ENCODE data around the gene NUDT4B. TPM values are rescaled to one million over a fixed set of nuclear protein-coding genes. Genes with fewer than 3 reads are reported as not detected.
"Not testable (repeated sequence)": the region's sequence is repeated elsewhere in the genome, so short reads cannot be mapped to it uniquely, and the experiment has no call there.

The NUDT4B gene
- total and polyA plus RNA-seq, 3 donors from 2014 or later = 7.0 to 30.9 (median 22.8) TPM

GRCh38 chr1:148743726-148744720 lies 4.6 kb upstream of the NUDT4B start:
- H3K27me3 ChIP-seq; H3K4me1 ChIP-seq; DNase-seq; H3K4me3 ChIP-seq; H3K27ac ChIP-seq; H3K36me3 ChIP-seq (ENCODE audit: low read depth, missing control alignments); H3K9me3 ChIP-seq; intact Hi-C loops (cut with DNase I; ENCODE audit: low total_unique reads): not testable (repeated sequence)
- WGBS, 2 donors = no CpG with 5 or more reads among the region's 9 CpGs

GRCh38 chr1:148749335-148749681 lies 734 bp downstream of the NUDT4B start:
- H3K27ac ChIP-seq; H3K4me3 ChIP-seq; H3K4me1 ChIP-seq; H3K27me3 ChIP-seq; intact Hi-C loops (cut with DNase I; ENCODE audit: low total_unique reads); DNase-seq; H3K36me3 ChIP-seq (ENCODE audit: low read depth, missing control alignments); H3K9me3 ChIP-seq: not testable (repeated sequence)
- no CpG with 5 or more reads among the region's 5 CpGs for WGBS, 2 donors

- intact Hi-C loops (cut with DNase I; ENCODE audit: low total_unique reads); H3K4me3 ChIP-seq; DNase-seq; H3K4me1 ChIP-seq; H3K27ac ChIP-seq; H3K9me3 ChIP-seq; H3K36me3 ChIP-seq (ENCODE audit: low read depth, missing control alignments); H3K27me3 ChIP-seq: not testable (repeated sequence)
- WGBS, 2 donors = no CpG with 5 or more reads among the region's 2 CpGs
Measured at GRCh38 chr1:148756231-148756630, 7.7 kb downstream of the NUDT4B start.

GRCh38 chr1:148757446-148757845 lies 8.9 kb downstream of the NUDT4B start:
- intact Hi-C loops (cut with DNase I; ENCODE audit: low total_unique reads); H3K27ac ChIP-seq; H3K9me3 ChIP-seq; H3K4me3 ChIP-seq; DNase-seq; H3K27me3 ChIP-seq; H3K36me3 ChIP-seq (ENCODE audit: low read depth, missing control alignments); H3K4me1 ChIP-seq: not testable (repeated sequence)

- H3K4me3 ChIP-seq; DNase-seq; H3K4me1 ChIP-seq; intact Hi-C loops (cut with DNase I; ENCODE audit: low total_unique reads); H3K27me3 ChIP-seq; H3K9me3 ChIP-seq; H3K36me3 ChIP-seq (ENCODE audit: low read depth, missing control alignments); H3K27ac ChIP-seq: not testable (repeated sequence)
- WGBS, 2 donors = no CpG with 5 or more reads among the region's 5 CpGs
Measured at GRCh38 chr1:148758412-148758811, 9.8 kb downstream of the NUDT4B start.

GRCh38 chr1:148758925-148759324 lies 10.4 kb downstream of the NUDT4B start:
- H3K4me1 ChIP-seq; H3K27ac ChIP-seq; H3K9me3 ChIP-seq; DNase-seq; H3K36me3 ChIP-seq (ENCODE audit: low read depth, missing control alignments); intact Hi-C loops (cut with DNase I; ENCODE audit: low total_unique reads); H3K27me3 ChIP-seq; H3K4me3 ChIP-seq: not testable (repeated sequence)
- WGBS, 2 donors = no CpG with 5 or more reads among the region's 4 CpGs

GRCh38 chr1:148759749-148760148 lies 11.2 kb downstream of the NUDT4B start:
- intact Hi-C loops (cut with DNase I; ENCODE audit: low total_unique reads); H3K4me1 ChIP-seq; H3K36me3 ChIP-seq (ENCODE audit: low read depth, missing control alignments); H3K27me3 ChIP-seq; H3K4me3 ChIP-seq; H3K27ac ChIP-seq; DNase-seq; H3K9me3 ChIP-seq: not testable (repeated sequence)
- WGBS, 2 donors = no CpG with 5 or more reads among the region's 2 CpGs

GRCh38 chr1:148760206-148760605 lies 11.6 kb downstream of the NUDT4B start:
- H3K9me3 ChIP-seq; intact Hi-C loops (cut with DNase I; ENCODE audit: low total_unique reads); H3K4me1 ChIP-seq: not testable (repeated sequence)

GRCh38 chr1:148761360-148761759 lies 12.8 kb downstream of the NUDT4B start:
- intact Hi-C loops (cut with DNase I; ENCODE audit: low total_unique reads); H3K27ac ChIP-seq; DNase-seq; H3K4me3 ChIP-seq; H3K36me3 ChIP-seq (ENCODE audit: low read depth, missing control alignments); H3K9me3 ChIP-seq; H3K4me1 ChIP-seq; H3K27me3 ChIP-seq: not testable (repeated sequence)

More at GRCh38 chr1:148760206-148760605, 11.6 kb downstream of the NUDT4B start:
- H3K27ac ChIP-seq; DNase-seq; H3K27me3 ChIP-seq; H3K36me3 ChIP-seq (ENCODE audit: low read depth, missing control alignments); H3K4me3 ChIP-seq: not testable (repeated sequence)
- no CpG with 5 or more reads among the region's 1 CpG for WGBS, 2 donors

GRCh38 chr1:148765238-148766019 lies 16.9 kb downstream of the NUDT4B start:
- DNase-seq; H3K9me3 ChIP-seq; H3K27ac ChIP-seq; H3K27me3 ChIP-seq; H3K36me3 ChIP-seq (ENCODE audit: low read depth, missing control alignments); H3K4me1 ChIP-seq; H3K4me3 ChIP-seq; intact Hi-C loops (cut with DNase I; ENCODE audit: low total_unique reads): not testable (repeated sequence)
- WGBS, 2 donors = no CpG with 5 or more reads among the region's 5 CpGs

GRCh38 chr1:148768541-148768940 lies 20.0 kb downstream of the NUDT4B start:
- H3K4me3 ChIP-seq; intact Hi-C loops (cut with DNase I; ENCODE audit: low total_unique reads); H3K9me3 ChIP-seq; DNase-seq; H3K36me3 ChIP-seq (ENCODE audit: low read depth, missing control alignments); H3K27me3 ChIP-seq; H3K4me1 ChIP-seq; H3K27ac ChIP-seq: not testable (repeated sequence)
- WGBS, 2 donors = no CpG with 5 or more reads among the region's 2 CpGs

- H3K27ac ChIP-seq; H3K4me1 ChIP-seq; DNase-seq; H3K36me3 ChIP-seq (ENCODE audit: low read depth, missing control alignments); H3K9me3 ChIP-seq; intact Hi-C loops (cut with DNase I; ENCODE audit: low total_unique reads); H3K4me3 ChIP-seq; H3K27me3 ChIP-seq: not testable (repeated sequence)
- no CpG with 5 or more reads among the region's 3 CpGs for WGBS, 2 donors
Measured at GRCh38 chr1:148769495-148769894, 20.9 kb downstream of the NUDT4B start.

Measured in testis (tissue), 3 donors.